Mammary microvascular endothelial cell (primary cell): ENCODE results near the gene LHX3. TPM values are rescaled to one million over a fixed set of nuclear protein-coding genes. Genes with fewer than 3 reads are reported as not detected.

Experiments
- total RNA-seq: library from RNA; depleted of rRNA; stranded (reverse); fragments of >200 nt; gene quantifications from 2 replicates; pipeline ENCODE4 v1.2.3, GENCODE V29; 2015

Gene LHX3
- total RNA-seq = not detected in 2 replicates

GRCh38 chr9:136204838-136205706 lies at the start of gene LHX3:
Gene LHX3 (minus strand): TSS chr9:136205128. CDS start chr9:136205012, 116 bp downstream.

GRCh38 chr9:136245219-136246150 lies 40.6 kb upstream of the LHX3 start, which contains the start of gene QSOX2:
Gene QSOX2 (minus strand): TSS chr9:136245812. CDS start chr9:136245803, 9 bp downstream.

Other genes starting within 250 kb of the LHX3 start
- 51.9 and 55.0 TPM in 2 replicates for gene UBAC1, start 243.8 kb downstream of the LHX3 start, total RNA-seq
- gene NACC2, start 109.8 kb downstream of the LHX3 start, total RNA-seq = 25.2 and 26.1 TPM in 2 replicates
- 67.4 and 75.0 TPM in 2 replicates for gene TMEM250, start 86.3 kb downstream of the LHX3 start, total RNA-seq
- 15.5 and 16.2 TPM in 2 replicates for gene QSOX2, start 40.7 kb upstream of the LHX3 start, total RNA-seq
- not detected in 2 replicates for gene CCDC187, start 99.0 kb upstream of the LHX3 start, total RNA-seq
- 17.9 and 19.1 TPM in 2 replicates for gene GPSM1, start 122.4 kb upstream of the LHX3 start, total RNA-seq
- 33.9 and 44.2 TPM in 2 replicates for gene DNLZ, start 158.6 kb upstream of the LHX3 start, total RNA-seq
- under 0.01 and 0.60 TPM in 2 replicates for gene CARD9, start 168.5 kb upstream of the LHX3 start, total RNA-seq
- gene SNAPC4, start 195.0 kb upstream of the LHX3 start, total RNA-seq = 7.4 and 7.9 TPM in 2 replicates
- gene ENTR1, start 205.5 kb upstream of the LHX3 start, total RNA-seq = 43.9 and 44.0 TPM in 2 replicates
- gene PMPCA, start 205.5 kb upstream of the LHX3 start, total RNA-seq = 60.2 and 62.0 TPM in 2 replicates
- gene INPP5E, start 234.7 kb upstream of the LHX3 start, total RNA-seq = 16.3 and 17.7 TPM in 2 replicates